ENCODE data around the gene GPX6.

DNA sequence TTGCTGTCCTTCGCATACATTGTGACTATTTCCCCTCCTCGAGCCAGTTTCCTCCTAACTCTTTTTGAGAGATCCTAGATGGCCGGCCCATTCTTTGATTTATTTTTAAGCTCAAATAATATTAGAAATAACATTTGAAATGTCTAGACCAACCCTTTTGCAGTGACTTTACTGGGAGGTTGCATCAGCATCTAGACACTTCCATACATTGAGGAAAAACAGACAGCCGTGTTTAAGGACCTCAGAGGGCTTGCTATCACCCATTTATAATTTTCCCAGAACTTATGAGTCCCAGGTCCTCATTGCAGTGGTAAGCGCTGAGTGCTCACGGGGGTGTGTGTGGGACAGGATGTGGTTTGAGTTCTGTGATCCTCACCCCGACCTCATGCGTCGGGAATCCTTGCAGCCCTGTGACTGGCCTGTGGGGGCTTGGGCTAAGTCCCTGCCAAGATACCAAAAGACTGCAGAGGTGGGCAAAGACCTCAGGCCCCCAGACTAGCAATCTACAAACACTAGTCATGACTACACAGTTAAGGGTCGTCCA, 10.0 kb upstream of the GPX6 start, which contains the start of gene GPX5:
- TF ChIP-seq POLR2AphosphoS5 (IDR thresholded peaks at IDR 0.05; ENCODE audit: low read depth, low read length) (no peak), TAF1 (IDR thresholded peaks at IDR 0.05; ENCODE audit: borderline replicate concordance, insufficient read depth, low read length) (no peak)
- TF ChIP-seq, protein P1, sequence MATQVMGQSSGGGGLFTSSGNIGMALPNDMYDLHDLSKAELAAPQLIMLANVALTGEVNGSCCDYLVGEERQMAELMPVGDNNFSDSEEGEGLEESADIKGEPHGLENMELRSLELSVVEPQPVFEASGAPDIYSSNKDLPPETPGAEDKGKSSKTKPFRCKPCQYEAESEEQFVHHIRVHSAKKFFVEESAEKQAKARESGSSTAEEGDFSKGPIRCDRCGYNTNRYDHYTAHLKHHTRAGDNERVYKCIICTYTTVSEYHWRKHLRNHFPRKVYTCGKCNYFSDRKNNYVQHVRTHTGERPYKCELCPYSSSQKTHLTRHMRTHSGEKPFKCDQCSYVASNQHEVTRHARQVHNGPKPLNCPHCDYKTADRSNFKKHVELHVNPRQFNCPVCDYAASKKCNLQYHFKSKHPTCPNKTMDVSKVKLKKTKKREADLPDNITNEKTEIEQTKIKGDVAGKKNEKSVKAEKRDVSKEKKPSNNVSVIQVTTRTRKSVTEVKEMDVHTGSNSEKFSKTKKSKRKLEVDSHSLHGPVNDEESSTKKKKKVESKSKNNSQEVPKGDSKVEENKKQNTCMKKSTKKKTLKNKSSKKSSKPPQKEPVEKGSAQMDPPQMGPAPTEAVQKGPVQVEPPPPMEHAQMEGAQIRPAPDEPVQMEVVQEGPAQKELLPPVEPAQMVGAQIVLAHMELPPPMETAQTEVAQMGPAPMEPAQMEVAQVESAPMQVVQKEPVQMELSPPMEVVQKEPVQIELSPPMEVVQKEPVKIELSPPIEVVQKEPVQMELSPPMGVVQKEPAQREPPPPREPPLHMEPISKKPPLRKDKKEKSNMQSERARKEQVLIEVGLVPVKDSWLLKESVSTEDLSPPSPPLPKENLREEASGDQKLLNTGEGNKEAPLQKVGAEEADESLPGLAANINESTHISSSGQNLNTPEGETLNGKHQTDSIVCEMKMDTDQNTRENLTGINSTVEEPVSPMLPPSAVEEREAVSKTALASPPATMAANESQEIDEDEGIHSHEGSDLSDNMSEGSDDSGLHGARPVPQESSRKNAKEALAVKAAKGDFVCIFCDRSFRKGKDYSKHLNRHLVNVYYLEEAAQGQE (IDR thresholded peaks at IDR 0.05; ENCODE audit: insufficient read depth in 1 of 2, low read depth in 2 of 2, low read length in 2 of 2), result no peak
